GM21447 (cell line): ENCODE measurements around the gene IQCF5.
"Not testable (repeated sequence)": the region's sequence is repeated elsewhere in the genome, so short reads cannot be mapped to it uniquely, and the experiment has no call there.

Experiments used
- ATAC-seq: cut with Tn5 transposase; IDR thresholded peaks from one replicate; pipeline ENCODE4 v1.9.1; 2021; ENCODE audit not compliant: unreplicated experiment

Gene IQCF5

DNA sequence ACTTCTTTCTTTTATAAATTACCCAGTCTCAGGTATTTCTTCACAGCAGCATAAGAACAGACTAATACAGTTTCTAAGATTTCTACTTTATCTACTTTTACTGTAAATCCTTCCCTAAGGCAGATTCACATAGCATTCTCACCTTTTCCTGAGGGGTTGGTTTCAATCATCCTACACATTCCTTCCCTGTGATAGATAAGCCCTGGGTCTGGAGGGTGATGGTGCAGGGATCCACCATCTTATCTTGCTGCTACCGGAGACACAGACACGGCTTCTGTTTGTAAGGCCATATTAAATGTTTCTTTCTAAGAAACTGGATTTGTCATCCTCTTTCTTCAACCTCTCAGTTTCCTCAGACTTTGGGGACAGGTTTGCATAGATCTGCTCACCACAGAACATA is 6.1 kb downstream of the IQCF5 start:
- no peak for ATAC-seq

- not testable (repeated sequence) for ATAC-seq
Observed at GRCh38 chr3:51868896-51869295, 6.5 kb downstream of the IQCF5 start.

DNA sequence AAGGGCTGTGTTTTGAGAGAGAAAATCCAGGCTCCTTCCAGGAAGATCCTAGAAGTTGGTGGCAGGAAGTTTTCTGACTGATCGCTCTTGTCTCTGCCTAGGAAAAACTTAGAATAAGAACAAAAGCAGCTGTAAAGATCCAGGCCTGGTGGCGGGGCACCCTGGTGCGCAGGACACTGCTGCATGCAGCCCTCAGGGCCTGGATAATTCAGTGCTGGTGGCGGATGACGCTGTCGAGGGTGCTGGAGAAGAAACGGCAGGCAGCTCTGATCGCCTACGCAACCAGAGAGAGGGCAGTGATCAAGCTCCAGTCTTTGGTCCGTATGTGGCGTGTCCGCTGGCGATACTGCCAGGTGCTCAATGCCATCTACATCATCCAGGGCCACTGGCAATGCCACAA is 12.5 kb downstream of the IQCF5 start:
- ATAC-seq, result no peak

DNA sequence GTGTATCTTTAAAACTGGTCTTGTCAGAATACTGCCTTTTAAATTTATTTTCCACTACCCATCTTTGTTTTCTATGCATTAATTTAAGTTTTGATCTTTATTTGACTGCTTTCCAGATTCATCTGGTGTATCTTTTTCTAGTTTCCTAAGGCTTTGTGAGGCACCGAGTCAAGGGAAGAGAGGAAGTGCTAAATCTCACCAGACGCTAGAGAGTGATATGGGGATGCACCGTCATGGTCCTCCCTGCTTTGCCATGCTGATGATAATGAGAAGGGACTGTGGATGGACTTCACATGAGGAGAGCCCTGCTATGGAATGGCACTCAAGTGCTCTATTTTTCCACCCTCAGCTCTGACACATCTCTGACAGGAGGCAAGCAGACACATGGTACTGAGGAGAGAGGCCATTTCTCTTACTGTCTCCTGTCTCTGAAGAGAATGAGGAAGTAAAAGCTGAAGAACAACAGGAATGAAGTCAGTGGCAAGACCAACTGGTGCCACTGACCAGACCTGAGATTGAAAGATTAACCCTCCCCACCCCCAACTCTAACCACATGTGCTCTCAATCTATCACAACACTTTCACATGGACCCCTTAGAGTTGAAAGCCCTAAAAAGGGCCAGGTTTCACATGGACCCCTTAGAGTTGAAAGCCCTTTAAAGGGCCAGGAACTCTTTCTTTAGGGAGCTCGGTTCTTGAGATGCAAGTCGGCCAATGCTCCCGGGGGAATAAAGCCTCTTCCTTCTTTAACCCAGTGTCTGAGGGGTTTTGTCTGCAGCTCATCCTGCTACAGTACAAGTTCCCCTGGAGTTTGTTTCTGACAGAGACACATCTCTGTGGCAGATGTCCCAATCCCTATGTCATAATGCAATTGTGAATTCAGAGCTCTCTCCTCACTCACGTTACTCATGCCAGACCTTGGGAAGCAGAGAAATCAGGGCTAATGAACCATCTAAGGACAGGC is 14.4 kb downstream of the IQCF5 start, which contains the start of gene IQCF2:
Gene IQCF2 (plus strand): TSS at position 913 of the 963 bp plus-strand sequence. CDS start 52 bp downstream, outside the sequence.
- ATAC-seq, result peak; percentile 48

GRCh38 chr3:51855411-51855810 is 20.0 kb downstream of the IQCF5 start:
- not testable (repeated sequence) for ATAC-seq

DNA sequence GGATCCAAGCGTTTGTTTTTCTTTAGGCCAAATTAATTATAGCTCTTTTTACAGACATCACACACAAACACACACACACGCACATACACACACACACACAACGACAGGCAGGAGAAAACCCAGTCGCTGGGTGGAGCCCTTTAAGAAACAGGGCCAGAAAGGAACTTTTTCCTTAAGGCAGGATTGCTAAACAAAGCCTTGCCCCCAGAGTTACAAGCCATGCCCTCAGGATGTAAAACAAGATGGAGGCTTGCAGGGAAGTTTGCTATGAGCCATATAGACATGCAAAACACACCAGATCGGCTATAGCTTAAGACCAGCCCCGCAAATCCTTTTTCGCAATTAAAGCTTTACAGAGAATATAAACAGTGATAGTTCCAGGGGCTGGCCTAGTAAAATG is 30.3 kb downstream of the IQCF5 start:
- ATAC-seq, result no peak

GRCh38 chr3:51836606-51837005 is 38.8 kb downstream of the IQCF5 start:
- ATAC-seq, result no peak

- ATAC-seq, result no peak
Observed at GRCh38 chr3:51830836-51831385, 44.5 kb downstream of the IQCF5 start.

- no peak for ATAC-seq
Observed at GRCh38 chr3:51830345-51830744, 45.1 kb downstream of the IQCF5 start.

- no peak for ATAC-seq
Observed at GRCh38 chr3:51828297-51828696, 47.1 kb downstream of the IQCF5 start.
